PC-3 (cell line): ENCODE results near the gene RPL13.

Experiments
- EZH2 ChIP-seq: fragments of 300-600 bp; sonication (generic); IDR thresholded peaks from one replicate; pipeline ENCODE4 v1.6.1; 2017; ENCODE audit warnings: antibody characterized with exemption, mild to moderate bottlenecking, low read length; ENCODE audit not compliant: unreplicated experiment
- TF ChIP-seq, protein P1 (sequence below): fragments of 300-600 bp; sonication (generic); conservative IDR thresholded peaks from 2 replicates; pipeline ENCODE4 v1.5.1; 2017; ENCODE audit warnings: antibody characterized with exemption, low read depth, mild to moderate bottlenecking, low read length

DNA sequence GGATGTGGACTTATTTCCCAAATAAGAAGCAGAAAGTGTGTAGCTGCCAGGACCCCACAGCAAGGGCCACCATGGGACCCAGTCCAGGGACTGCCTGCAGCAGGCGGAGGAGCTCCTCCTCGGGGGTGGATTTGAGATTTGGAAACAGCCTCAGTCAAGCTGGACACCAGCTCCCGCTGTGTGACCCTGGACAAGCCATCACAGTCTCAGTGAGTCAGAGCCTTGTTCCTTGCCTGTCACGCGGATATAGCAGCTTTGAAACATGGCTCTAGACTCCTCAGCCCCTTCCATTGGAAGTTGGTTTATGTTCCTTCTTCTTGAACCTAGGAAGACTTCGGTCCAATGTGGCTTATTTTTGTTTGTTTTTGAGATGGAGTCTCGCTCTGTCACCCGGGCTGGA, 40.5 kb downstream of the RPL13 start:
- TF ChIP-seq, protein P1, sequence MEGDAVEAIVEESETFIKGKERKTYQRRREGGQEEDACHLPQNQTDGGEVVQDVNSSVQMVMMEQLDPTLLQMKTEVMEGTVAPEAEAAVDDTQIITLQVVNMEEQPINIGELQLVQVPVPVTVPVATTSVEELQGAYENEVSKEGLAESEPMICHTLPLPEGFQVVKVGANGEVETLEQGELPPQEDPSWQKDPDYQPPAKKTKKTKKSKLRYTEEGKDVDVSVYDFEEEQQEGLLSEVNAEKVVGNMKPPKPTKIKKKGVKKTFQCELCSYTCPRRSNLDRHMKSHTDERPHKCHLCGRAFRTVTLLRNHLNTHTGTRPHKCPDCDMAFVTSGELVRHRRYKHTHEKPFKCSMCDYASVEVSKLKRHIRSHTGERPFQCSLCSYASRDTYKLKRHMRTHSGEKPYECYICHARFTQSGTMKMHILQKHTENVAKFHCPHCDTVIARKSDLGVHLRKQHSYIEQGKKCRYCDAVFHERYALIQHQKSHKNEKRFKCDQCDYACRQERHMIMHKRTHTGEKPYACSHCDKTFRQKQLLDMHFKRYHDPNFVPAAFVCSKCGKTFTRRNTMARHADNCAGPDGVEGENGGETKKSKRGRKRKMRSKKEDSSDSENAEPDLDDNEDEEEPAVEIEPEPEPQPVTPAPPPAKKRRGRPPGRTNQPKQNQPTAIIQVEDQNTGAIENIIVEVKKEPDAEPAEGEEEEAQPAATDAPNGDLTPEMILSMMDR, result no peak
- no peak for TF ChIP-seq EZH2
